ENCODE measurements around the gene CYP39A1. TPM values are rescaled to one million over a fixed set of nuclear protein-coding genes. Genes with fewer than 3 reads are reported as not detected.

CYP39A1 gene
- total and polyA plus RNA-seq, 2 experiments from 2014 or later, result 5.2 to 9.2 TPM

DNA sequence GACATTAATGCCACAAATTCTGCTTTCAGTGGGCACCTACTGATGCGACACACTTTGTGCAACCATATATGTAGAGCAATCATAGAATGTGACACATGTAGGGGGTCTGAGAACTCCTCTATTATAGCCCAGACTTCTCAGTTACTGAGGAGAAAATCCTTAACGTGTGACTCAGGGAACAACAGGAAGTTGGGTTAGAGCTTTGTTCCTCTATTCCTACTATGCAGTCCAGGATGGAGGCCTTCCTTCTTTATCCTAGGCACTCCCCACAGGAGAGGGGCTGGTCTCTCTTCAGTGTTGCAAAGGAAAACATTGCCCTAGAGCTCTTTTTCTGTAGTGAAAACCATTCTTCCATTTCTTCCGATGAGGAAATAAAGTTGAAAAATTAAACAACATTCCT is 121.7 kb downstream of the CYP39A1 start:
- Histone ChIP-seq H3K79me2 (no peaks in the 10 kb centered on the region), H3K4me1 (ENCODE audit: insufficient read depth) (no peaks in the 10 kb centered on the region), H3K4me3 (no peak overlapping the region), H4K20me1 (ENCODE audit: insufficient read depth, poor library complexity, severe bottlenecking) (no peaks in the 10 kb centered on the region), H3K9me2 (replicated peaks; ENCODE audit: insufficient read depth) (peaks cover 3% of the 10 kb centered on the region), H3K36me3 (replicated peaks; ENCODE audit: insufficient read depth, low read depth) (no peaks in the 10 kb centered on the region), H3K4me2 (no peak overlapping the region), H2AFZ (no peak overlapping the region), H3K27ac (no peak overlapping the region), H3K27me3 (no peaks in the 10 kb centered on the region), H3K9me3 (ENCODE audit: low read depth) (no peaks in the 10 kb centered on the region)
- WGBS (ENCODE audit: low lambda C conversion rate, missing lambda C conversion rate), result 75% methylated on average over 3 of the region's 3 CpGs
- TF ChIP-seq EZH2phosphoT487 (IDR thresholded peaks at IDR 0.05; ENCODE audit: low read depth, severe bottlenecking, unreplicated experiment) (no peak), CTCF (IDR thresholded peaks at IDR 0.05; ENCODE audit: poor library complexity) (no peak), EZH2 (IDR thresholded peaks at IDR 0.05; ENCODE audit: borderline replicate concordance) (no peak)
- no peak for DNase-seq (ENCODE audit: low spot score)

GRCh38 chr6:46528961-46529750 is 123.5 kb downstream of the CYP39A1 start:
- H3K79me2 ChIP-seq, result no peaks in the 10 kb centered on the region
- H3K9me2 ChIP-seq (replicated peaks; ENCODE audit: insufficient read depth), result peaks cover 3% of the 10 kb centered on the region
- H3K4me1 ChIP-seq (ENCODE audit: insufficient read depth), result no peaks in the 10 kb centered on the region
- no peaks in the 10 kb centered on the region for H3K36me3 ChIP-seq (replicated peaks; ENCODE audit: insufficient read depth, low read depth)
- TF ChIP-seq EZH2phosphoT487 (IDR thresholded peaks at IDR 0.05; ENCODE audit: low read depth, severe bottlenecking, unreplicated experiment) (no peak), CTCF (IDR thresholded peaks at IDR 0.05; ENCODE audit: poor library complexity) (no peak), EZH2 (IDR thresholded peaks at IDR 0.05; ENCODE audit: borderline replicate concordance) (no peak)
- H4K20me1 ChIP-seq (ENCODE audit: insufficient read depth, poor library complexity, severe bottlenecking), result no peaks in the 10 kb centered on the region
- H2AFZ ChIP-seq, result no peak overlapping the region
- H3K27ac ChIP-seq, result no peak overlapping the region
- H3K9me3 ChIP-seq (ENCODE audit: low read depth), result no peaks in the 10 kb centered on the region
- DNase-seq (ENCODE audit: low spot score), result no peak
- 87% methylated on average over 3 of the region's 3 CpGs for WGBS (ENCODE audit: low lambda C conversion rate, missing lambda C conversion rate)
- no peak overlapping the region for H3K4me2 ChIP-seq
- no peaks in the 10 kb centered on the region for H3K27me3 ChIP-seq
- no peak overlapping the region for H3K4me3 ChIP-seq

DNA sequence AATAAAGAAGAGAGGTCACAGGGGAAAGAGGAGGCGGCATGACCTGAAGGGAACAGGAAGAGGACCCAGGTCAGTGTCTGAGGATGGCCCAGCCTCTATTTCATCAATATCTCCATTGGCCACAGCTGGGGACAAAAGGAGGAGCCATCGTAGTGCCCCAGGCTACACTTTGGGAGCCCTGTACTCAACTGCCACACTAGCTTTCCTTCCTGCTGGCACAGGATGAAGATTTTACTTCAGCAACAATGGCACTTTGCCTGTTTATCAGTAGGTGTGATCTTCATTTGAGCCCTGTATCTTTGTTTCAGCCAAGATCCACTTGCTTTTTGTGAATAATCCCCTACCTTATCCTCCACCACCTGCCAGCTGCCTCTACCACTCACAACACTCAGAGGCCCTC is 126.0 kb downstream of the CYP39A1 start:
- Histone ChIP-seq H3K27me3 (no peaks in the 10 kb centered on the region), H3K79me2 (no peaks in the 10 kb centered on the region), H4K20me1 (ENCODE audit: insufficient read depth, poor library complexity, severe bottlenecking) (no peaks in the 10 kb centered on the region), H3K36me3 (replicated peaks; ENCODE audit: insufficient read depth, low read depth) (no peaks in the 10 kb centered on the region), H3K4me2 (no peak overlapping the region), H3K27ac (no peak overlapping the region), H3K9me3 (ENCODE audit: low read depth) (no peaks in the 10 kb centered on the region), H3K4me3 (no peak overlapping the region), H3K4me1 (ENCODE audit: insufficient read depth) (no peaks in the 10 kb centered on the region), H3K9me2 (replicated peaks; ENCODE audit: insufficient read depth) (peaks cover 3% of the 10 kb centered on the region), H2AFZ (no peak overlapping the region)
- 93% methylated on average over 2 of the region's 2 CpGs for WGBS (ENCODE audit: low lambda C conversion rate, missing lambda C conversion rate)
- DNase-seq (ENCODE audit: low spot score), result no peak
- no peak for TF ChIP-seq CTCF (IDR thresholded peaks at IDR 0.05; ENCODE audit: poor library complexity)
- no peak for TF ChIP-seq EZH2 (IDR thresholded peaks at IDR 0.05; ENCODE audit: borderline replicate concordance)
- no peak for TF ChIP-seq EZH2phosphoT487 (IDR thresholded peaks at IDR 0.05; ENCODE audit: low read depth, severe bottlenecking, unreplicated experiment)

All from hepatocyte (in vitro differentiated cells).